Trophoblast cell (in vitro differentiated cells and primary cell): ENCODE data around the gene PSME3.

Source experiments
- DNase-seq, 2 donors: peaks; one replicate each; pipeline ENCODE4 v3.0.0-alpha.2; 2016
- H2AFZ ChIP-seq: 2 replicates; pipeline ENCODE4 v1.6.1; 2013; ENCODE audit warnings: low read length, moderate library complexity, mild to moderate bottlenecking; ENCODE audit not compliant: insufficient read depth, poor library complexity
- H2AK5ac ChIP-seq: 2 replicates; pipeline ENCODE4 v1.6.1; 2013; ENCODE audit warnings: mild to moderate bottlenecking, low read length
- H2BK120ac ChIP-seq: 2 replicates; pipeline ENCODE4 v1.6.1; 2013; ENCODE audit warnings: low read length, mild to moderate bottlenecking, moderate library complexity; ENCODE audit not compliant: insufficient read depth, poor library complexity
- H2BK12ac ChIP-seq: 2 replicates; pipeline ENCODE4 v1.6.1; 2013; ENCODE audit warnings: mild to moderate bottlenecking, low read length, moderate library complexity
- H2BK5ac ChIP-seq: 2 replicates; pipeline ENCODE4 v1.6.1; 2013; ENCODE audit warnings: low read length, low read depth, moderate library complexity, mild to moderate bottlenecking; ENCODE audit not compliant: poor library complexity
- H3K14ac ChIP-seq: 2 replicates; pipeline ENCODE4 v1.6.1; 2013; ENCODE audit warnings: mild to moderate bottlenecking, low read length
- H3K18ac ChIP-seq: 2 replicates; pipeline ENCODE4 v1.6.1; 2013; ENCODE audit warnings: mild to moderate bottlenecking, low read length
- H3K23ac ChIP-seq: 2 replicates; pipeline ENCODE4 v1.6.1; 2013; ENCODE audit warnings: low read length
- H3K27ac ChIP-seq: 2 replicates; pipeline ENCODE4 v1.5.1; 2013; ENCODE audit warnings: low read depth, mild to moderate bottlenecking, inconsistent platforms, low read length, moderate library complexity
- H3K27me3 ChIP-seq: 2 replicates; pipeline ENCODE4 v1.6.1; 2013; ENCODE audit warnings: inconsistent platforms, mild to moderate bottlenecking, low read length, moderate library complexity; ENCODE audit not compliant: insufficient read depth
- H3K36me3 ChIP-seq, 2 experiments: 1 replicate in 1 of 2; 2 replicates in 1 of 2; pipeline ENCODE4 v1.6.1; 2013; ENCODE audit warnings: low read length in 2 of 2, mild to moderate bottlenecking in 2 of 2, moderate library complexity in 1 of 2; ENCODE audit not compliant: insufficient read depth in 2 of 2, control insufficient read depth in 1 of 2
- H3K4ac ChIP-seq: 2 replicates; pipeline ENCODE4 v1.6.1; 2013; ENCODE audit warnings: low read depth, mild to moderate bottlenecking, low read length, moderate library complexity
- H3K4me1 ChIP-seq, 2 experiments: 1 replicate in 1 of 2; 2 replicates in 1 of 2; pipeline ENCODE4 v1.6.1; 2013; ENCODE audit warnings: low read length in 2 of 2, mild to moderate bottlenecking in 2 of 2, moderate library complexity in 1 of 2; ENCODE audit not compliant: insufficient read depth in 2 of 2, control insufficient read depth in 1 of 2
- H3K4me2 ChIP-seq: 2 replicates; pipeline ENCODE4 v1.6.1; 2013; ENCODE audit warnings: inconsistent platforms, mild to moderate bottlenecking, low read length, moderate library complexity
- H3K4me3 ChIP-seq: 2 replicates; pipeline ENCODE4 v1.5.1; 2013; ENCODE audit warnings: mild to moderate bottlenecking, low read depth, low read length, inconsistent platforms
- H3K79me1 ChIP-seq: one replicate; pipeline ENCODE4 v1.6.1; 2013; ENCODE audit warnings: low read length
- H3K79me2 ChIP-seq: 2 replicates; pipeline ENCODE4 v1.6.1; 2013; ENCODE audit warnings: low read length, mild to moderate bottlenecking; ENCODE audit not compliant: control insufficient read depth, insufficient read depth, poor library complexity
- H3K9ac ChIP-seq: 2 replicates; pipeline ENCODE4 v1.6.1; 2013; ENCODE audit warnings: mild to moderate bottlenecking, low read length
- H3K9me3 ChIP-seq: 2 replicates; pipeline ENCODE4 v1.6.1; 2013; ENCODE audit warnings: low read depth, mild to moderate bottlenecking, control low read depth, inconsistent platforms, low read length; ENCODE audit not compliant: insufficient read depth
- H4K12ac ChIP-seq: 2 replicates; pipeline ENCODE4 v1.6.1; 2013; ENCODE audit warnings: low read depth, mild to moderate bottlenecking, low read length, moderate library complexity
- H4K8ac ChIP-seq: 2 replicates; pipeline ENCODE4 v1.6.1; 2013; ENCODE audit warnings: low read depth, mild to moderate bottlenecking, low read length, moderate library complexity
- H4K91ac ChIP-seq: one replicate; pipeline ENCODE4 v1.6.1; 2013; ENCODE audit warnings: low read depth, mild to moderate bottlenecking, low read length, moderate library complexity
- WGBS: extraction: QIAGEN DNeasy Blood & Tissue Kit; methylation state at CpG from one replicate; pipeline ENCODE4 v1.1.7; 2013; ENCODE audit warnings: missing lambda C conversion rate; ENCODE audit not compliant: insufficient read length, insufficient coverage; ENCODE audit errors: extremely low coverage; 5-methylcytosine and 5-hydroxymethylcytosine counted together

The PSME3 gene

GRCh38 chr17:42798383-42799380, 34.5 kb upstream of the PSME3 start, which contains the start of the genes CNTD1 and COA3:
CNTD1 (plus strand) TSS chr17:42798861; CDS start chr17:42799068, 207 bp downstream.
COA3 (minus strand) TSS chr17:42798704; CDS start chr17:42798681, 23 bp downstream.
- Histone ChIP-seq H3K4ac (peak within 1 kb of the TSS; percentile 82), H4K8ac (peak within 1 kb of the TSS; percentile 98), H3K9ac (peak within 1 kb of the TSS; percentile 98), H3K9me3 (no peaks in the 10 kb centered on the region), H2BK5ac (peak within 1 kb of the TSS; percentile 29), H4K12ac (peak within 1 kb of the TSS; percentile 97), H3K4me2 (peak within 1 kb of the TSS; percentile 57), H3K27me3 (no peaks in the 10 kb centered on the region), H3K4me3 (peak within 1 kb of the TSS; percentile 97), H4K91ac (peak within 1 kb of the TSS; percentile 71), H2AFZ (peak within 1 kb of the TSS; percentile 96), H3K18ac (peak within 1 kb of the TSS; percentile 83), H3K27ac (peak within 1 kb of the TSS; percentile 31), H2BK12ac (no peak within 1 kb of the TSS), H3K23ac (no peak within 1 kb of the TSS), H3K14ac (peak within 1 kb of the TSS; percentile 94), H3K4me1 (peaks cover 4 to 9% of the 10 kb centered on the region in 2 experiments), H2BK120ac (peak within 1 kb of the TSS; percentile 74), H3K79me2 (peaks cover 3% of the 10 kb centered on the region), H2AK5ac (peak within 1 kb of the TSS; percentile 44), H3K79me1 (peaks cover 2% of the 10 kb centered on the region), H3K36me3 (peaks cover 9 to 10% of the 10 kb centered on the region in 2 experiments)
- no CpG with 5 or more reads among the region's 66 CpGs for WGBS
- DNase-seq, result peak; percentile 78 to 90

GRCh38 chr17:42803074-42803883, 29.9 kb upstream of the PSME3 start:
- Histone ChIP-seq H4K91ac (no peak overlapping the region), H3K79me1 (peaks cover 2% of the 10 kb centered on the region), H4K12ac (no peak overlapping the region), H3K14ac (no peak overlapping the region), H3K27me3 (no peaks in the 10 kb centered on the region), H3K23ac (no peak overlapping the region), H2BK12ac (no peak overlapping the region), H3K4ac (no peak overlapping the region), H3K4me1 (peaks cover 0 to 3% of the 10 kb centered on the region in 2 experiments), H4K8ac (no peak overlapping the region), H2AK5ac (no peak overlapping the region), H2BK120ac (no peak overlapping the region), H3K9me3 (no peaks in the 10 kb centered on the region), H3K79me2 (peaks cover 2% of the 10 kb centered on the region), H2BK5ac (no peak overlapping the region), H2AFZ (no peak overlapping the region), H3K27ac (no peak overlapping the region), H3K36me3 (no peaks in the 10 kb centered on the region), H3K9ac (no peak overlapping the region), H3K4me3 (no peak overlapping the region), H3K4me2 (no peak overlapping the region), H3K18ac (no peak overlapping the region)
- no peak for DNase-seq
- no CpG with 5 or more reads among the region's 2 CpGs for WGBS

GRCh38 chr17:42804918-42805367, 28.3 kb upstream of the PSME3 start:
- Histone ChIP-seq H3K23ac (no peak overlapping the region), H3K9me3 (no peaks in the 10 kb centered on the region), H4K8ac (no peak overlapping the region), H3K18ac (no peak overlapping the region), H3K79me2 (no peaks in the 10 kb centered on the region), H2BK12ac (no peak overlapping the region), H4K91ac (no peak overlapping the region), H2BK120ac (no peak overlapping the region), H2AK5ac (no peak overlapping the region), H3K9ac (no peak overlapping the region), H3K4ac (no peak overlapping the region), H3K36me3 (peaks cover 2% of the 10 kb centered on the region in 2 experiments), H3K27me3 (no peaks in the 10 kb centered on the region), H2AFZ (no peak overlapping the region), H4K12ac (no peak overlapping the region), H3K4me2 (no peak overlapping the region), H3K79me1 (no peaks in the 10 kb centered on the region), H3K14ac (no peak overlapping the region), H2BK5ac (no peak overlapping the region), H3K4me1 (no peaks in the 10 kb centered on the region), H3K4me3 (no peak overlapping the region), H3K27ac (no peak overlapping the region)
- WGBS, result no CpG with 5 or more reads among the region's 1 CpG
- peak in 1 of 2 donors; percentile 41 for DNase-seq

- H3K79me1 ChIP-seq, result no peaks in the 10 kb centered on the region
- no peak overlapping the region for H2BK120ac ChIP-seq
- no peaks in the 10 kb centered on the region for H3K27me3 ChIP-seq
- no peak overlapping the region for H4K8ac ChIP-seq
- H3K79me2 ChIP-seq, result no peaks in the 10 kb centered on the region
- H2AK5ac ChIP-seq, result no peak overlapping the region
- H2BK12ac ChIP-seq, result no peak overlapping the region
- no peak overlapping the region for H2AFZ ChIP-seq
- no peak overlapping the region for H3K23ac ChIP-seq
- no CpG with 5 or more reads among the region's 1 CpG for WGBS
- H3K18ac ChIP-seq, result no peak overlapping the region
- no peak overlapping the region for H4K91ac ChIP-seq
- no peaks in the 10 kb centered on the region for H3K9me3 ChIP-seq
- no peak overlapping the region for H3K4me3 ChIP-seq
- H3K14ac ChIP-seq, result no peak overlapping the region
- H4K12ac ChIP-seq, result no peak overlapping the region
- no peak overlapping the region for H2BK5ac ChIP-seq
- no peaks in the 10 kb centered on the region for H3K4me1 ChIP-seq
- H3K4me2 ChIP-seq, result no peak overlapping the region
- H3K27ac ChIP-seq, result no peak overlapping the region
- no peak overlapping the region for H3K4ac ChIP-seq
- DNase-seq, result no peak
- H3K36me3 ChIP-seq, result peaks cover 4 to 9% of the 10 kb centered on the region in 2 experiments
- no peak overlapping the region for H3K9ac ChIP-seq
Observed at GRCh38 chr17:42806249-42806648, 26.9 kb upstream of the PSME3 start.
